IMR-90 (cell line): Measurements from ENCODE around the gene SELENOH. TPM values are rescaled to one million over a fixed set of nuclear protein-coding genes. Genes with fewer than 3 reads are reported as not detected.

Experiments used
- ATAC-seq: fragments of 200-7000 bp; cut with Tn5 transposase; 2 replicates; pipeline ENCODE4 v1.9.1; 2020; ENCODE audit warnings: low read depth, mild to moderate bottlenecking, moderate library complexity
- BruUV-seq: library from RNA; stranded (reverse); fragments of 400-500 nt; replicated peaks from 2 replicates; lab custom pipeline; 2021; lab: Mats Ljungman, UMichigan
- CTCF ChIA-PET: fragments of 300-600 bp; formaldehyde crosslinking; extraction: SDS; loops from one replicate; lab custom pipeline; 2021; ENCODE audit warnings: antibody characterized with exemption; lab: Yijun Ruan, JAX
- POLR2A ChIA-PET: fragments of 300-600 bp; sonication (Branson Sonifier 250); formaldehyde crosslinking; loops from one replicate; lab custom pipeline; 2022; ENCODE audit warnings: antibody characterized with exemption; ENCODE audit not compliant: unreplicated experiment; lab: Charles Lee
- DNase-seq: peaks from one replicate; pipeline ENCODE4 v3.0.0; 2013
- H2AFZ ChIP-seq: replicated peaks from 2 replicates; pipeline ENCODE3; 2013; ENCODE audit warnings: low read length, mild to moderate bottlenecking; ENCODE audit not compliant: poor library complexity
- H2AK5ac ChIP-seq: 2 replicates; pipeline ENCODE4 v1.6.1; 2013; ENCODE audit warnings: low read depth, low read length, inconsistent platforms
- H2AK9ac ChIP-seq: replicated peaks from 2 replicates; pipeline ENCODE3; 2013; ENCODE audit warnings: mild to moderate bottlenecking, low read depth, low read length, moderate library complexity; ENCODE audit not compliant: poor library complexity
- H2BK120ac ChIP-seq: 2 replicates; pipeline ENCODE4 v1.6.1; 2013; ENCODE audit warnings: low read depth, low read length, inconsistent platforms
- H2BK15ac ChIP-seq: 3 replicates; pipeline ENCODE4 v1.6.1; 2013; ENCODE audit warnings: low read depth, low read length, inconsistent platforms
- H2BK20ac ChIP-seq: 2 replicates; pipeline ENCODE4 v1.6.1; 2013; ENCODE audit warnings: low read depth, mild to moderate bottlenecking, inconsistent platforms, low read length, moderate library complexity
- H2BK5ac ChIP-seq: 2 replicates; pipeline ENCODE4 v1.6.1; 2013; ENCODE audit warnings: mild to moderate bottlenecking, low read depth, low read length, inconsistent platforms; ENCODE audit not compliant: poor library complexity, severe bottlenecking
- H3K14ac ChIP-seq: replicated peaks from 2 replicates; pipeline ENCODE4 v1.6.1; 2013; ENCODE audit warnings: low read depth, low read length, inconsistent platforms
- H3K18ac ChIP-seq: 2 replicates; pipeline ENCODE4 v1.6.1; 2013; ENCODE audit warnings: low read depth, low read length, control low read depth
- H3K23ac ChIP-seq: 2 replicates; pipeline ENCODE4 v1.6.1; 2013; ENCODE audit warnings: low read depth, low read length, inconsistent platforms
- H3K27ac ChIP-seq: 2 replicates; pipeline ENCODE4 v1.5.1; 2013; ENCODE audit warnings: mild to moderate bottlenecking, control low read depth, low read length; ENCODE audit not compliant: insufficient read depth
- H3K27me3 ChIP-seq: 2 replicates; pipeline ENCODE4 v1.6.1; 2013; ENCODE audit warnings: low read length; ENCODE audit not compliant: control insufficient read depth, insufficient read depth
- H3K36me3 ChIP-seq: 2 replicates; pipeline ENCODE4 v1.6.1; 2013; ENCODE audit warnings: low read length, mixed read lengths; ENCODE audit not compliant: control insufficient read depth, insufficient read depth
- H3K4ac ChIP-seq: 2 replicates; pipeline ENCODE4 v1.6.1; 2013; ENCODE audit warnings: low read depth, low read length, inconsistent platforms
- H3K4me1 ChIP-seq: 2 replicates; pipeline ENCODE4 v1.6.1; 2013; ENCODE audit warnings: low read length, mixed read lengths; ENCODE audit not compliant: control insufficient read depth, insufficient read depth
- H3K4me2 ChIP-seq: 2 replicates; pipeline ENCODE4 v1.6.1; 2013; ENCODE audit warnings: low read depth, mild to moderate bottlenecking, control low read depth, low read length, moderate library complexity
- H3K4me3 ChIP-seq: 2 replicates; pipeline ENCODE4 v1.5.1; 2013; ENCODE audit warnings: low read depth, mild to moderate bottlenecking, control low read depth, low read length, moderate library complexity; ENCODE audit not compliant: insufficient read depth
- H3K56ac ChIP-seq: 2 replicates; pipeline ENCODE4 v1.6.1; 2013; ENCODE audit warnings: low read length, inconsistent platforms; ENCODE audit not compliant: insufficient read depth; ENCODE audit errors: extremely low read depth
- H3K79me1 ChIP-seq, 2 experiments: 2 replicates each; pipeline ENCODE4 v1.6.1; 2013; ENCODE audit warnings: low read length in 2 of 2, inconsistent platforms in 1 of 2, low read depth in 1 of 2
- H3K9ac ChIP-seq: 2 replicates; pipeline ENCODE4 v1.6.1; 2013; ENCODE audit warnings: low read depth, low read length, control low read depth
- H3K9me1 ChIP-seq: 2 replicates; pipeline ENCODE4 v1.6.1; 2013; ENCODE audit warnings: low read length, inconsistent platforms; ENCODE audit not compliant: insufficient read depth
- H3K9me3 ChIP-seq: 2 replicates; pipeline ENCODE4 v1.6.1; 2013; ENCODE audit warnings: low read length; ENCODE audit not compliant: control insufficient read depth, insufficient read depth
- H4K20me1 ChIP-seq: 2 replicates; pipeline ENCODE4 v1.6.1; 2013; ENCODE audit warnings: low read length, inconsistent platforms; ENCODE audit not compliant: insufficient read depth
- H4K5ac ChIP-seq: 2 replicates; pipeline ENCODE4 v1.6.1; 2013; ENCODE audit warnings: mild to moderate bottlenecking, low read depth, low read length, control low read depth
- H4K8ac ChIP-seq, 2 experiments: 2 replicates each; pipeline ENCODE4 v1.6.1; 2013; ENCODE audit warnings: low read depth in 2 of 2, low read length in 2 of 2, control low read depth in 1 of 2, inconsistent platforms in 1 of 2
- H4K91ac ChIP-seq: 2 replicates; pipeline ENCODE4 v1.6.1; 2013; ENCODE audit warnings: low read depth, low read length, inconsistent platforms; ENCODE audit not compliant: insufficient read depth
- BHLHE40 ChIP-seq: fragments of 150-350 bp; IDR thresholded peaks from 2 replicates; pipeline ENCODE4 v1.6.1; 2016; ENCODE audit warnings: mild to moderate bottlenecking, low read depth, low read length
- CEBPB ChIP-seq: IDR thresholded peaks from 2 replicates; pipeline ENCODE4 v1.6.1; 2012; ENCODE audit warnings: low read depth, low read length, improper control_type of control experiment
- CHD1 ChIP-seq: IDR thresholded peaks from 2 replicates; pipeline ENCODE4 v1.6.1; 2012; ENCODE audit warnings: low read depth, low read length, improper control_type of control experiment
- CTCF ChIP-seq: conservative IDR thresholded peaks from 2 replicates; pipeline ENCODE4 v1.5.1; 2012; ENCODE audit warnings: mild to moderate bottlenecking, low read depth, low read length, improper control_type of control experiment
- MAFK ChIP-seq: IDR thresholded peaks from 2 replicates; pipeline ENCODE4 v1.6.1; 2012; ENCODE audit warnings: low read depth, low read length, improper control_type of control experiment
- MAZ ChIP-seq: IDR thresholded peaks from 2 replicates; pipeline ENCODE4 v1.6.1; 2012; ENCODE audit warnings: low read depth, mild to moderate bottlenecking, low read length, improper control_type of control experiment, moderate library complexity, borderline replicate concordance
- NFE2L2 ChIP-seq: fragments of 150-350 bp; IDR thresholded peaks from 2 replicates; pipeline ENCODE4 v1.6.1; 2016; ENCODE audit warnings: low read depth, mild to moderate bottlenecking, low read length
- POLR2A ChIP-seq: IDR thresholded peaks from 2 replicates; pipeline ENCODE4 v1.6.1; 2012; ENCODE audit warnings: mild to moderate bottlenecking, low read depth, low read length
- RAD21 ChIP-seq: IDR thresholded peaks from 2 replicates; pipeline ENCODE4 v1.6.1; 2012; ENCODE audit warnings: low read length, improper control_type of control experiment
- RCOR1 ChIP-seq: IDR thresholded peaks from 2 replicates; pipeline ENCODE4 v1.6.1; 2012; ENCODE audit warnings: mild to moderate bottlenecking, low read length, improper control_type of control experiment; ENCODE audit not compliant: insufficient replicate concordance
- RFX5 ChIP-seq: IDR thresholded peaks from 2 replicates; pipeline ENCODE4 v1.8.0; 2012; ENCODE audit warnings: low read depth, mild to moderate bottlenecking, low read length, moderate library complexity
- SMC3 ChIP-seq: fragments of 150-350 bp; IDR thresholded peaks from 2 replicates; pipeline ENCODE4 v1.6.1; 2016; ENCODE audit warnings: low read depth, mild to moderate bottlenecking, antibody characterized with exemption, low read length, moderate library complexity
- WGBS, 2 experiments: methylation state at CpG; one replicate each; pipeline versions ENCODE4 v1.1.5 to v1.1.7; 2013; ENCODE audit warnings: missing lambda C conversion rate in 2 of 2; ENCODE audit not compliant: insufficient read length in 1 of 2; ENCODE audit errors: extremely low coverage in 2 of 2; 5-methylcytosine and 5-hydroxymethylcytosine counted together
- dilution Hi-C: fragments of 300-500 bp; cut with HindIII; formaldehyde crosslinking; loops from one replicate; pipeline ENCODE4 v1.14.3; 2018; ENCODE audit warnings: low sequenced_read_pairs; ENCODE audit not compliant: unreplicated experiment
- in situ Hi-C: fragments of 300-500 bp; cut with MboI; formaldehyde crosslinking; loops from 3 replicates; pipeline ENCODE4 v1.14.3; 2019; ENCODE audit warnings: low sequenced_read_pairs, inconsistent platforms, mixed read lengths
- intact Hi-C: fragments of 100-400 bp; cut with micrococcal nuclease; formaldehyde crosslinking; loops from 2 replicates; pipeline ENCODE4 v1.10.0; 2022
- polyA plus RNA-seq, 3 experiments: library from polyadenylated mRNA; depleted of rRNA; stranded (reverse); fragments of >200 nt; gene quantifications; 2 replicates each; pipeline ENCODE4 v1.2.3, GENCODE V29; 2012; ENCODE audit warnings: low replicate concordance in 1 of 3
- total RNA-seq: library from RNA; depleted of rRNA; stranded (reverse); fragments of >200 nt; gene quantifications from 2 replicates; pipeline ENCODE4 v1.2.3, GENCODE V29; 2012
- TF ChIP-seq, protein P1 (sequence below): fragments of 150-350 bp; IDR thresholded peaks from 2 replicates; pipeline ENCODE4 v1.6.1; 2016; ENCODE audit warnings: low read depth, mild to moderate bottlenecking, low read length, moderate library complexity, borderline replicate concordance

SELENOH gene
- total and polyA plus RNA-seq, 2 of the 4 experiments (the other 2 are of a cell fraction) = 40.3 to 107 TPM

GRCh38 chr11:57741132-57742086 is at the start of gene SELENOH (continued):
- TF ChIP-seq SMC3 (peak; percentile 29), CHD1 (peak; percentile 98)

DNA sequence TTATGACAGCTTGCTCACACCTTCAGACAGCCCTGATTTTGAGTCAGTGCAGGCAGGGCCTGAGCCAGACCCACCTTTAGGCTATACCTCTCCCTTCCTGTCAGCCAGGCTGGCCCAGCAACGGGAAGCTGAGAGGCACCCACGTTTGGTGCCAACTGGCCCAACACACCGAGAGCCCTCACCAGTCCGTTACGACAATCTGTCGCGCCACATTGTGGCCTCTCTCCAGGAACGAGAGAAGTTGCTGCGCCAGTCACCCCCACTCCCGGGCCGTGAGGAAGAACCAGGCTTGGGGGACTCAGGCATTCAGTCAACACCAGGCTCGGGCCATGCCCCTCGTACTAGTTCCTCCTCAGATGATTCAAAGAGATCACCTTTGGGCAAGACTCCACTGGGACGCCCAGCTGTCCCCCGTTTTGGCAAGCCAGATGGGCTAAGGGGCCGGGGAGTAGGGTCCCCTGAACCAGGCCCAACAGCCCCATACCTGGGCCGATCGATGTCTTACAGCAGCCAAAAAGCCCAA is 42.4 kb upstream of the SELENOH start:
- H3K56ac ChIP-seq = no peak overlapping the region
- dilution Hi-C loops = no loop called here
- no peak overlapping the region for H2BK15ac ChIP-seq
- H4K91ac ChIP-seq = no peak overlapping the region
- H3K23ac ChIP-seq = no peak overlapping the region
- H4K20me1 ChIP-seq = no peaks in the 10 kb centered on the region; the same call in 1 of the 2 replicates
- no peaks in the 10 kb centered on the region for H3K27me3 ChIP-seq
- no peak overlapping the region for H3K18ac ChIP-seq
- WGBS, 2 experiments = 93% methylated on average over 12 of the region's 18 CpGs; no CpG with 5 or more reads in 1 of the 2 experiments
- no peak overlapping the region for H4K8ac ChIP-seq
- H3K27ac ChIP-seq = no peak overlapping the region
- peaks cover 60% of the 10 kb centered on the region for H3K36me3 ChIP-seq
- no peaks in the 10 kb centered on the region for H3K9me3 ChIP-seq
- BruUV-seq = no TSS peak
- peaks cover 4 to 5% of the 10 kb centered on the region in 2 experiments; a peak in 3 of 4 replicates for H3K79me1 ChIP-seq
- no peak overlapping the region for H2BK120ac ChIP-seq
- no peak overlapping the region for H3K14ac ChIP-seq
- H3K9ac ChIP-seq = no peak overlapping the region
- no peaks in the 10 kb centered on the region for H3K4me1 ChIP-seq
- H2BK20ac ChIP-seq = no peak overlapping the region
- ATAC-seq = no peak
- no peak for DNase-seq
- no peak overlapping the region for H2AK5ac ChIP-seq
- in situ Hi-C loops = no loop called here
- CTCF ChIA-PET = no interaction called here
- no peak overlapping the region for H2AFZ ChIP-seq
- H4K5ac ChIP-seq = no peak overlapping the region
- 0 out of 2 replicates have a peak, but pooled peaks cover 4% of the 10 kb centered on the region for H3K9me1 ChIP-seq
- H2AK9ac ChIP-seq = peak overlapping the region; percentile 48
- POLR2A ChIA-PET = no interaction called here
- H3K4ac ChIP-seq = no peak overlapping the region
- intact Hi-C loops = no loop called here
- H3K4me3 ChIP-seq = no peak overlapping the region
- no peak overlapping the region for H3K4me2 ChIP-seq
- no peak overlapping the region for H2BK5ac ChIP-seq
- TF ChIP-seq POLR2A (no peak), SMC3 (no peak), RFX5 (no peak), BHLHE40 (no peak), MAFK (no peak), NFE2L2 (no peak), CEBPB (no peak), RCOR1 (no peak), MAZ (no peak), CTCF (no peak), RAD21 (no peak)
- TF ChIP-seq, protein P1, sequence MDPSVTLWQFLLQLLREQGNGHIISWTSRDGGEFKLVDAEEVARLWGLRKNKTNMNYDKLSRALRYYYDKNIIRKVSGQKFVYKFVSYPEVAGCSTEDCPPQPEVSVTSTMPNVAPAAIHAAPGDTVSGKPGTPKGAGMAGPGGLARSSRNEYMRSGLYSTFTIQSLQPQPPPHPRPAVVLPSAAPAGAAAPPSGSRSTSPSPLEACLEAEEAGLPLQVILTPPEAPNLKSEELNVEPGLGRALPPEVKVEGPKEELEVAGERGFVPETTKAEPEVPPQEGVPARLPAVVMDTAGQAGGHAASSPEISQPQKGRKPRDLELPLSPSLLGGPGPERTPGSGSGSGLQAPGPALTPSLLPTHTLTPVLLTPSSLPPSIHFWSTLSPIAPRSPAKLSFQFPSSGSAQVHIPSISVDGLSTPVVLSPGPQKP = no peak
